SK-N-MC (cell line): ENCODE measurements around the gene MARVELD1.

Experiments
- EZH2 ChIP-seq: fragments of 200-600 bp; sonication (generic); IDR thresholded peaks from one replicate; pipeline ENCODE4 v1.6.1; 2017; ENCODE audit warnings: antibody characterized with exemption
- POLR2AphosphoS5 ChIP-seq: IDR thresholded peaks from 2 replicates; pipeline ENCODE4 v1.6.1; 2012; ENCODE audit warnings: mild to moderate bottlenecking, low read depth, low read length, borderline replicate concordance

- TF ChIP-seq EZH2 (no peak), POLR2AphosphoS5 (peak; percentile 62; the same call in 1 of the 2 replicates)
Observed at GRCh38 chr10:97713339-97713825, at the start of gene MARVELD1.
